GM12873 (cell line): ENCODE measurements around the gene BAHCC1.

Experiments used
- TF ChIP-seq, protein P1 (sequence below): IDR thresholded peaks from 2 replicates; pipeline ENCODE4 v1.5.1; 2012; ENCODE audit warnings: low read depth, mild to moderate bottlenecking, moderate library complexity, low read length, control low read depth; ENCODE audit not compliant: insufficient read depth; ENCODE audit errors: missing control alignments

The BAHCC1 gene

DNA sequence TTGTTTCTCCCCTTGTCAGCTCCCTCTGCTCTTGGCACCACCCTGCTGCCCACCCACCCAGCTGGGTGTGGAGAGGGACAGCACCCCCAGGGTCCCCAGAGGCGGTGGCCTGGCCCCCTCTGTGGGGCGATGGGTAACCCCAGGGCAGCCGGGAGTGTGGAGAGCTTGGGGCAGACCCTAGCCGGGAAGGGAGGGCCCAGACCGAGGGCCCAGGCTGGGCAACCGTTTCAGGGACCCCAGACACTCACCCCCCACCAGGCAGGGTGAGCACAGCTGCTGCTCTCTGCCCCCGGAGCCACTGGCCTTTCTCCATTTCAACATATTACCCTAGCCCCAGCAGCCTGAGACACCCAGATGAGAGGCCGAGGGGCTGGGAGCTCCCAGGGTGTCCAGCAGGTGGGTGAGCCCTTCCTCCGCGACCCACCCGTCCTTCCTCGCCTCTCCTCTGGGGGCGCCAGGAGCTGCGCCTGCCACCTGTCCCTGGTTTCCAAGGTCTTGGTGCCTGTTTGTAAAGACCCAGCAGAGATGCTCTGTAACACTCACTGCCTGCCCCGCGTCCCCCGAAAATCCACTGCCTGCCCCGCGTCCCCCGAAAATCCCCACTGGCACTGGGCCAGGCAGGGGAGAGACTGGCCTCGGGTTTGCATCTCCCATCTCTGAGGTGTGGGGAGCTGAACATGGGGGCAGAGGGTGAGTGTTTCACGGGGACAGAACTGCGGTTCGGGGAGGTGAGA, 45.4 kb downstream of the BAHCC1 start:
- TF ChIP-seq, protein P1, sequence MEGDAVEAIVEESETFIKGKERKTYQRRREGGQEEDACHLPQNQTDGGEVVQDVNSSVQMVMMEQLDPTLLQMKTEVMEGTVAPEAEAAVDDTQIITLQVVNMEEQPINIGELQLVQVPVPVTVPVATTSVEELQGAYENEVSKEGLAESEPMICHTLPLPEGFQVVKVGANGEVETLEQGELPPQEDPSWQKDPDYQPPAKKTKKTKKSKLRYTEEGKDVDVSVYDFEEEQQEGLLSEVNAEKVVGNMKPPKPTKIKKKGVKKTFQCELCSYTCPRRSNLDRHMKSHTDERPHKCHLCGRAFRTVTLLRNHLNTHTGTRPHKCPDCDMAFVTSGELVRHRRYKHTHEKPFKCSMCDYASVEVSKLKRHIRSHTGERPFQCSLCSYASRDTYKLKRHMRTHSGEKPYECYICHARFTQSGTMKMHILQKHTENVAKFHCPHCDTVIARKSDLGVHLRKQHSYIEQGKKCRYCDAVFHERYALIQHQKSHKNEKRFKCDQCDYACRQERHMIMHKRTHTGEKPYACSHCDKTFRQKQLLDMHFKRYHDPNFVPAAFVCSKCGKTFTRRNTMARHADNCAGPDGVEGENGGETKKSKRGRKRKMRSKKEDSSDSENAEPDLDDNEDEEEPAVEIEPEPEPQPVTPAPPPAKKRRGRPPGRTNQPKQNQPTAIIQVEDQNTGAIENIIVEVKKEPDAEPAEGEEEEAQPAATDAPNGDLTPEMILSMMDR = peak; percentile 75

DNA sequence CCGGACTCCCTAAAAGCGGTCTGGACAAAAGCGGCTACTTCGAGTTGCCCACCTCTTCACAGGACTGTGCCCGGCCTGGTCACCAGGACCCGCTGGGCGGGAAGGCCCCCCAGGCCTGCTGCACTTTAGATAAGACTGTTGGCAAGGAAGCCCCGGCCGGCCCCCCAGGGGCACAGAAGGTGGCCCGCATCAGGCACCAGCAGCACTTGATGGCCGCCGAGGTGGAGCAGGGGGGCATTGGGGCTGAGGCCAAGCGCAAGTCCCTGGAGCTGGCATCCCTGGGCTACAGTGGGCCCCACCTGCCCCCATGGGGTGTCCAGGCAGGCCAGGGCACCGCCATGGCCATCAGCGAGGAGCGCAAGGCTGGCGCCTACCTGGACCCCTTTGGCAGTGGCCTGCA, 47.5 kb downstream of the BAHCC1 start:
- TF ChIP-seq, protein P1 = no peak

- TF ChIP-seq, protein P1 = no peak
Measured at GRCh38 chr17:81443269-81443668, 48.0 kb downstream of the BAHCC1 start.

GRCh38 chr17:81444610-81445339, 49.5 kb downstream of the BAHCC1 start:
- TF ChIP-seq, protein P1 = no peak

- TF ChIP-seq, protein P1 = no peak
Measured at GRCh38 chr17:81445642-81446503, 50.6 kb downstream of the BAHCC1 start.

GRCh38 chr17:81447331-81447933, 52.2 kb downstream of the BAHCC1 start:
- TF ChIP-seq, protein P1 = no peak
